ENCODE data around the gene SORCS2. TPM values are rescaled to one million over a fixed set of nuclear protein-coding genes. Genes with fewer than 3 reads are reported as not detected.

SORCS2 gene
- total and polyA plus RNA-seq, 2 donors (not counting 1 experiment from before 2014, with no cell fraction given), result not detected

- Histone ChIP-seq H4K20me1 (ENCODE audit: control insufficient read depth, insufficient read depth, low read length, poor library complexity, severe bottlenecking) (no peaks in the 10 kb centered on the region), H2AFZ (ENCODE audit: insufficient read depth, low read depth, low read length, poor library complexity, severe bottlenecking) (no peak overlapping the region), H3K4me2 (replicated peaks; ENCODE audit: low read depth, low read length, poor library complexity, severe bottlenecking) (no peak overlapping the region), H3K4me3 (ENCODE audit: control extremely low read depth in 1 of 5, extremely low read depth in 1 of 5, insufficient read depth in 1 of 5, low read depth in 2 of 5, low read length in 4 of 5) (no peak overlapping the region), H3K79me2 (ENCODE audit: control insufficient read depth, insufficient read depth, low read length) (no peaks in the 10 kb centered on the region), H3K36me3 (replicated peaks in 1 of 2; ENCODE audit: control extremely low read depth in 1 of 2, control insufficient read depth in 1 of 2, extremely low read depth in 1 of 2, insufficient read depth in 2 of 2, low read length in 1 of 2) (no peaks in the 10 kb centered on the region), H3K4me1 (ENCODE audit: control insufficient read depth in 2 of 2, insufficient read depth in 2 of 2, low read length in 2 of 2) (no peaks in the 10 kb centered on the region), H3K27ac (ENCODE audit: low read length in 2 of 2) (no peak overlapping the region), H3K9me3 (ENCODE audit: control extremely low read depth in 1 of 3, control insufficient read depth in 2 of 3, insufficient read depth in 1 of 3, low read length in 2 of 3) (peaks cover 0 to 24% (median 0%) of the 10 kb centered on the region in 3 donors), H3K9ac (ENCODE audit: low read length) (no peak overlapping the region), H3K27me3 (replicated peaks in 1 of 4; ENCODE audit: control extremely low read depth in 1 of 4, control insufficient read depth in 3 of 4, insufficient read depth in 4 of 4, low read length in 3 of 4) (no peaks in the 10 kb centered on the region)
- no peak overlapping the region for H3K27ac Mint-ChIP-seq
- ATAC-seq (ENCODE audit: low read depth) (no peak), DNase-seq (no peak)
- CTCF ChIA-PET, result no interaction called here
- H3K27me3 Mint-ChIP-seq, result peaks cover 3% of the 10 kb centered on the region
- WGBS (ENCODE audit: insufficient coverage), result 77% methylated on average over 8 of the region's 8 CpGs
- intact Hi-C loops (cut with micrococcal nuclease), result no loop called here
- H3K4me3 Mint-ChIP-seq, result no peak overlapping the region
- H3K4me1 Mint-ChIP-seq, result no peaks in the 10 kb centered on the region
- no peaks in the 10 kb centered on the region for H3K9me3 Mint-ChIP-seq (ENCODE audit: insufficient read depth)
- POLR2A ChIA-PET, result no interaction called here
- no peak for TF ChIP-seq EZH2 (IDR thresholded peaks at IDR 0.05; ENCODE audit: borderline replicate concordance, insufficient read depth, low read depth, low read length, poor library complexity, severe bottlenecking)
- TF ChIP-seq CTCF (IDR thresholded peaks at IDR 0.05), result no peak
Observed at GRCh38 chr4:7459471-7459870, 267.1 kb downstream of the SORCS2 start.

GRCh38 chr4:7460566-7460965 is 268.2 kb downstream of the SORCS2 start:
- Histone ChIP-seq H2AFZ (ENCODE audit: insufficient read depth, low read depth, low read length, poor library complexity, severe bottlenecking) (no peak overlapping the region), H3K4me2 (replicated peaks; ENCODE audit: low read depth, low read length, poor library complexity, severe bottlenecking) (no peak overlapping the region), H4K20me1 (ENCODE audit: control insufficient read depth, insufficient read depth, low read length, poor library complexity, severe bottlenecking) (no peaks in the 10 kb centered on the region), H3K27ac (ENCODE audit: low read length in 2 of 2) (no peak overlapping the region), H3K9ac (ENCODE audit: low read length) (no peak overlapping the region), H3K9me3 (ENCODE audit: control extremely low read depth in 1 of 3, control insufficient read depth in 2 of 3, insufficient read depth in 1 of 3, low read length in 2 of 3) (peaks cover 0 to 27% (median 0%) of the 10 kb centered on the region in 3 donors), H3K36me3 (replicated peaks in 1 of 2; ENCODE audit: control extremely low read depth in 1 of 2, control insufficient read depth in 1 of 2, extremely low read depth in 1 of 2, insufficient read depth in 2 of 2, low read length in 1 of 2) (no peaks in the 10 kb centered on the region), H3K4me1 (ENCODE audit: control insufficient read depth in 2 of 2, insufficient read depth in 2 of 2, low read length in 2 of 2) (no peaks in the 10 kb centered on the region), H3K79me2 (ENCODE audit: control insufficient read depth, insufficient read depth, low read length) (no peaks in the 10 kb centered on the region), H3K4me3 (ENCODE audit: control extremely low read depth in 1 of 5, extremely low read depth in 1 of 5, insufficient read depth in 1 of 5, low read depth in 2 of 5, low read length in 4 of 5) (no peak overlapping the region), H3K27me3 (replicated peaks in 1 of 4; ENCODE audit: control extremely low read depth in 1 of 4, control insufficient read depth in 3 of 4, insufficient read depth in 4 of 4, low read length in 3 of 4) (no peaks in the 10 kb centered on the region)
- Mint-ChIP-seq H3K27ac (no peak overlapping the region), H3K4me1 (no peaks in the 10 kb centered on the region), H3K27me3 (peaks cover 3% of the 10 kb centered on the region), H3K4me3 (no peak overlapping the region), H3K9me3 (ENCODE audit: insufficient read depth) (no peaks in the 10 kb centered on the region)
- intact Hi-C loops (cut with micrococcal nuclease), result no loop called here
- no peak for ATAC-seq (ENCODE audit: low read depth)
- ChIA-PET POLR2A (no interaction called here), CTCF (no interaction called here)
- no peak for TF ChIP-seq EZH2 (IDR thresholded peaks at IDR 0.05; ENCODE audit: borderline replicate concordance, insufficient read depth, low read depth, low read length, poor library complexity, severe bottlenecking)
- TF ChIP-seq CTCF (IDR thresholded peaks at IDR 0.05), result no peak
- WGBS (ENCODE audit: insufficient coverage), result 83% methylated on average over 17 of the region's 17 CpGs
- DNase-seq, result no peak
